ENCODE measurements around the gene SLC25A42.

DNA sequence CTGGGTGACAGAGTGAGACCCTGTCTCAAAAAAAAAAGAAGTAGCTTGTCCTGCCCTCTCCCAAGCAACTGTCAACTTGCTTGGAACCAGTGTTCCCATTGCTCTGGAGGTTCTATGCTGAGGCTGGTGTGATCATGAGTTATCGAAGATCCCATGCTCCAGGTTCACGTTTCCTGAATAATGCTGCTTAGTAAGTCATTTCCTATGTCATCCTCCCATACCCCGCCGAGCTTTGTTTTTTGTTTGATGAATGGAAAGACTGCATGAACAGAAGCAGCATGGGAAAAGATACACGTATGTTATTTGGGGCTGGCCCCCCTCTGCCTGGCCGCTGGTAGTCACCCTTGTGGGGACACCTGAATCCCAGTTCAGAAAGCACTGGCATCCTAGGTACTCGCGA lies 11.3 kb downstream of the SLC25A42 start:
- TF ChIP-seq CTCF (conservative IDR thresholded peaks at IDR 0.05; ENCODE audit: low read depth, low read length): no peak
- TF ChIP-seq EZH2phosphoT487 (IDR thresholded peaks at IDR 0.05; ENCODE audit: borderline replicate concordance, low read length): no peak
